H1 (cell line): Measurements from ENCODE around the gene NDNF. TPM values are rescaled to one million over a fixed set of nuclear protein-coding genes. Genes with fewer than 3 reads are reported as not detected.

Experiments used
- CTCF ChIA-PET: fragments of 300-600 bp; sonication (Branson Sonifier 250); formaldehyde crosslinking; loops from one replicate; lab custom pipeline; 2021; ENCODE audit not compliant: partially characterized antibody; lab: Charles Lee
- POLR2A ChIA-PET: fragments of 300-600 bp; sonication (Branson Sonifier 250); formaldehyde crosslinking; loops from one replicate; lab custom pipeline; 2021; ENCODE audit warnings: inconsistent platforms; ENCODE audit not compliant: partially characterized antibody; lab: Charles Lee
- DNase-seq, 2 experiments: peaks; one replicate each; pipeline versions ENCODE4 v3.0.0 to v3.0.0-alpha.2; 2010 to 2022; ENCODE audit warnings: low spot score in 2 of 2, low read depth in 1 of 2, mixed read lengths in 1 of 2
- FAIRE-seq: peaks from 2 replicates; lab custom pipeline; 2011; peaks lifted over from hg19 to GRCh38; lab: Jason Lieb, UNC
- H2AFZ ChIP-seq: 2 replicates; pipeline ENCODE4 v1.8.1; 2012; ENCODE audit warnings: low read length, inconsistent platforms
- H2AK5ac ChIP-seq: 2 replicates; pipeline ENCODE4 v1.6.1; 2013; ENCODE audit warnings: low read depth, low read length
- H2BK120ac ChIP-seq: replicated peaks from 2 replicates; pipeline ENCODE3; 2013; ENCODE audit warnings: low read depth, low read length, inconsistent platforms
- H2BK12ac ChIP-seq: 2 replicates; pipeline ENCODE4 v1.6.1; 2013; ENCODE audit warnings: low read depth, low read length
- H2BK15ac ChIP-seq: 2 replicates; pipeline ENCODE4 v1.6.1; 2013; ENCODE audit warnings: low read length
- H2BK20ac ChIP-seq: 2 replicates; pipeline ENCODE4 v1.6.1; 2013; ENCODE audit warnings: low read length
- H2BK5ac ChIP-seq: 2 replicates; pipeline ENCODE4 v1.6.1; 2013; ENCODE audit warnings: low read depth, low read length
- H3K14ac ChIP-seq: 2 replicates; pipeline ENCODE4 v1.6.1; 2013; ENCODE audit warnings: inconsistent platforms; ENCODE audit not compliant: insufficient read length
- H3K18ac ChIP-seq: 2 replicates; pipeline ENCODE4 v1.6.1; 2013; ENCODE audit warnings: low read length; ENCODE audit errors: extremely low read depth
- H3K23ac ChIP-seq: 2 replicates; pipeline ENCODE4 v1.6.1; 2013; ENCODE audit warnings: inconsistent platforms; ENCODE audit not compliant: insufficient read length
- H3K23me2 ChIP-seq: 2 replicates; pipeline ENCODE4 v1.6.1; 2013; ENCODE audit warnings: low read depth, low read length
- H3K27ac ChIP-seq: 2 replicates; pipeline ENCODE4 v1.6.1; 2011; ENCODE audit warnings: low read depth, low read length, inconsistent platforms
- H3K27me3 ChIP-seq, 4 experiments: replicated peaks in 1 of 4; 1 replicate in 1 of 4; 2 replicates in 3 of 4; pipeline versions ENCODE4 v1.6.1 to v1.8.1; 2011 to 2013; ENCODE audit warnings: low read length in 3 of 4, mild to moderate bottlenecking in 3 of 4, inconsistent platforms in 2 of 4, mixed read lengths in 2 of 4, moderate library complexity in 1 of 4; ENCODE audit not compliant: control insufficient read depth in 3 of 4, insufficient read depth in 3 of 4; ENCODE audit errors: extremely low read depth in 1 of 4
- H3K36me3 ChIP-seq, 4 experiments: 2 replicates each; pipeline versions ENCODE4 v1.6.1 to v1.8.1; 2011 to 2013; ENCODE audit warnings: mild to moderate bottlenecking in 4 of 4, low read length in 3 of 4, moderate library complexity in 2 of 4, control low read depth in 1 of 4, inconsistent platforms in 1 of 4; ENCODE audit not compliant: insufficient read depth in 4 of 4, control insufficient read depth in 2 of 4
- H3K4ac ChIP-seq: replicated peaks from 2 replicates; pipeline ENCODE3; 2013; ENCODE audit warnings: low read length, low read depth, mixed read lengths, inconsistent platforms; ENCODE audit not compliant: insufficient read length
- H3K4me1 ChIP-seq, 4 experiments: replicated peaks in 1 of 4; 1 replicate in 1 of 4; 2 replicates in 3 of 4; pipeline versions ENCODE4 v1.6.1 to v1.8.1; 2011 to 2013; ENCODE audit warnings: low read length in 3 of 4, inconsistent platforms in 2 of 4, mixed read lengths in 1 of 4; ENCODE audit not compliant: insufficient read depth in 4 of 4, control insufficient read depth in 3 of 4
- H3K4me2 ChIP-seq, 2 experiments: 2 replicates each; pipeline versions ENCODE4 v1.6.1 to v1.8.1; 2011 to 2013; ENCODE audit warnings: low read depth in 2 of 2, low read length in 2 of 2, control low read depth in 1 of 2, inconsistent platforms in 1 of 2, mild to moderate bottlenecking in 1 of 2; ENCODE audit not compliant: insufficient read depth in 1 of 2
- H3K4me3 ChIP-seq, 4 experiments: fragments of 200-600, 300-600 bp in 1 of 4; sonication (generic), shearing (Covaris generic), sonication (Bioruptor Twin) in 1 of 4; 2 replicates each; pipeline versions ENCODE4 v1.5.1 to v1.8.1; 2011 to 2016; ENCODE audit warnings: low read length in 4 of 4, low read depth in 3 of 4, control low read depth in 2 of 4, inconsistent platforms in 2 of 4, mild to moderate bottlenecking in 2 of 4, mixed read lengths in 1 of 4, moderate library complexity in 1 of 4; ENCODE audit not compliant: insufficient read depth in 2 of 4; ENCODE audit errors: extremely low read depth in 1 of 4
- H3K56ac ChIP-seq: replicated peaks from 2 replicates; pipeline ENCODE3; 2013; ENCODE audit warnings: low read depth, mild to moderate bottlenecking, mixed read lengths, low read length, inconsistent platforms; ENCODE audit not compliant: insufficient read length
- H3K79me1 ChIP-seq: 2 replicates; pipeline ENCODE4 v1.6.1; 2013; ENCODE audit warnings: low read depth, low read length, control low read depth
- H3K79me2 ChIP-seq, 2 experiments: 2 replicates each; pipeline versions ENCODE4 v1.6.1 to v1.8.1; 2012 to 2013; ENCODE audit warnings: low read length in 2 of 2, mild to moderate bottlenecking in 2 of 2, inconsistent platforms in 1 of 2; ENCODE audit not compliant: insufficient read depth in 2 of 2, control insufficient read depth in 1 of 2
- H3K9ac ChIP-seq, 4 experiments: replicated peaks in 1 of 4; 1 replicate in 1 of 4; 2 replicates in 3 of 4; pipeline versions ENCODE4 v1.6.1 to v1.8.1; 2011 to 2013; ENCODE audit warnings: low read depth in 3 of 4, low read length in 3 of 4, control low read depth in 2 of 4, mild to moderate bottlenecking in 2 of 4, moderate library complexity in 2 of 4, inconsistent platforms in 1 of 4; ENCODE audit errors: extremely low read depth in 1 of 4
- H3K9me3 ChIP-seq, 2 experiments: 2 replicates each; pipeline versions ENCODE4 v1.6.1 to v1.8.1; 2012 to 2013; ENCODE audit warnings: mild to moderate bottlenecking in 2 of 2, moderate library complexity in 2 of 2, control low read depth in 1 of 2, inconsistent platforms in 1 of 2, low read depth in 1 of 2, low read length in 1 of 2, mixed read lengths in 1 of 2; ENCODE audit not compliant: insufficient read depth in 2 of 2
- H4K20me1 ChIP-seq, 2 experiments: replicated peaks in 1 of 2; 2 replicates each; pipeline versions ENCODE3 to v1.8.1; 2011 to 2013; ENCODE audit warnings: inconsistent platforms in 2 of 2, low read length in 2 of 2, mild to moderate bottlenecking in 1 of 2; ENCODE audit not compliant: insufficient read depth in 2 of 2, control insufficient read depth in 1 of 2
- H4K5ac ChIP-seq: 2 replicates; pipeline ENCODE4 v1.6.1; 2013; ENCODE audit warnings: low read length, low read depth, mixed read lengths, inconsistent platforms; ENCODE audit not compliant: insufficient read length
- H4K8ac ChIP-seq: 2 replicates; pipeline ENCODE4 v1.8.0; 2013; ENCODE audit warnings: mild to moderate bottlenecking, moderate library complexity, low read length, inconsistent platforms; ENCODE audit not compliant: insufficient read depth; ENCODE audit errors: extremely low read depth
- H4K91ac ChIP-seq: replicated peaks from 2 replicates; pipeline ENCODE3; 2013; ENCODE audit warnings: low read length, mixed read lengths, inconsistent platforms; ENCODE audit not compliant: insufficient read length
- CHD1 ChIP-seq: IDR thresholded peaks from 2 replicates; pipeline ENCODE4 v1.6.1; 2012; ENCODE audit warnings: low read depth, low read length, improper control_type of control experiment
- RAD21 ChIP-seq, 2 experiments: IDR thresholded peaks in 1 of 2; conservative IDR thresholded peaks in 1 of 2; 2 replicates each; pipeline ENCODE4 v1.6.1; 2011; ENCODE audit warnings: low read depth in 2 of 2, low read length in 2 of 2, improper control_type of control experiment in 1 of 2, inconsistent platforms in 1 of 2, mild to moderate bottlenecking in 1 of 2, moderate library complexity in 1 of 2
- TEAD4 ChIP-seq: IDR thresholded peaks from 2 replicates; pipeline ENCODE4 v1.6.1; 2012; ENCODE audit warnings: low read depth, low read length, inconsistent platforms, mixed read lengths
- WGBS, 2 experiments: shearing (Covaris generic) in 1 of 2; methylation state at CpG; one replicate each; pipeline versions ENCODE4 v1.1.6 to v1.1.7; 2013 to 2015; ENCODE audit warnings: low lambda C conversion rate in 2 of 2, mixed read lengths in 2 of 2, inconsistent platforms in 1 of 2, low coverage in 1 of 2, missing lambda C conversion rate in 1 of 2; ENCODE audit not compliant: insufficient replicate concordance in 2 of 2, insufficient coverage in 1 of 2, insufficient read length in 1 of 2; ENCODE audit errors: extremely low coverage in 1 of 2, missing lambda C conversion rate in 1 of 2; 5-methylcytosine and 5-hydroxymethylcytosine counted together
- polyA plus RNA-seq, 7 experiments: library from polyadenylated mRNA; depleted of rRNA in 3 of 7; stranded (reverse) in 5 of 7; unstranded in 2 of 7; fragments of >200 nt in 5 of 7; fragments of 200-250 nt in 2 of 7; gene quantifications; 1 replicate in 5 of 7; 2 replicates in 1 of 7; 4 replicates in 1 of 7; pipeline versions ENCODE4 v1.2.1 to v1.2.3, GENCODE V29; 2011 to 2013; ENCODE audit warnings: missing spikeins in 2 of 7, mixed read lengths in 2 of 7
- total RNA-seq: library from RNA; stranded (reverse); fragmentation: NEBNext Ultra II Directional; extraction: Animal tissue kit (Norgen Biotek cat#: 25700); gene quantifications from 2 replicates; pipeline ENCODE4 v1.2.1, GENCODE V29; 2021

NDNF gene
- total and polyA plus RNA-seq, 2 of the 8 experiments (the other 6 are each of a cell fraction or from before 2014, with no cell fraction given), result 0.70 to 1.6 TPM

DNA sequence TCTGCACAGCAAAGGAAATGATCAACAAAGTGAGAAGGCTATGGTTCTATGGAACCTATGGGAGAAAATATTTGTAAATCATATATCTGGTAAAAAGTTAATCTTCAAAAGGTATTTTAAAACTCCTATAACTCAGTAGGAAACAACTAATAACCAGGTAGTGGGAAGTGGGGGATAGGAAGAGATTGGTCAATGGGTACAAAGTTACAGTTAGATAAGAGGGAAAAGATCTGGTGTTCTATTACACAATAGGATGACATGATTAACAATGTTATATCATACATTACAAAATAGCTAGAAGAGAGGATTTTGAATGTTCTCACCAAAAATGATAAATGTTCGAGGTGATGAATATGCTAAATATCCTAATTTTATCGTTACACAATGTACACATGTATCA lies 46.3 kb downstream of the NDNF start:
- POLR2A ChIA-PET, result no interaction called here
- H3K79me1 ChIP-seq, result no peaks in the 10 kb centered on the region
- no peaks in the 10 kb centered on the region for H3K9me3 ChIP-seq
- FAIRE-seq, result no peak
- no peaks in the 10 kb centered on the region for H3K23me2 ChIP-seq
- no peak overlapping the region for H3K23ac ChIP-seq
- no peak overlapping the region for H2BK12ac ChIP-seq
- H2AK5ac ChIP-seq, result no peak overlapping the region
- TF ChIP-seq RAD21 (IDR thresholded peaks at IDR 0.05 in 1 of 2, conservative IDR thresholded peaks at IDR 0.05 in 1 of 2; ENCODE audit: low read depth in 2 of 2, low read length in 2 of 2) (no peak), TEAD4 (no peak), CHD1 (no peak)
- no peak overlapping the region for H3K27ac ChIP-seq
- H2BK20ac ChIP-seq, result no peak overlapping the region
- no peak overlapping the region for H4K8ac ChIP-seq
- H3K18ac ChIP-seq, result no peak overlapping the region
- no peak overlapping the region for H3K4ac ChIP-seq
- no peak overlapping the region for H4K91ac ChIP-seq
- H2BK120ac ChIP-seq, result no peak overlapping the region
- no peaks in the 10 kb centered on the region for H3K27me3 ChIP-seq
- no peak overlapping the region for H4K5ac ChIP-seq
- 87% methylated on average over 2 of the region's 2 CpGs; no CpG with 5 or more reads in 1 of the 2 experiments for WGBS, 2 experiments
- H3K56ac ChIP-seq, result no peak overlapping the region
- H3K4me2 ChIP-seq, result no peak overlapping the region
- H3K36me3 ChIP-seq, result no peaks in the 10 kb centered on the region
- DNase-seq, result no peak
- H4K20me1 ChIP-seq, result no peaks in the 10 kb centered on the region
- H2AFZ ChIP-seq, result no peak overlapping the region
- no peak overlapping the region for H3K14ac ChIP-seq
- no peak overlapping the region for H3K4me3 ChIP-seq
- H3K79me2 ChIP-seq, result no peaks in the 10 kb centered on the region
- H3K9ac ChIP-seq, result no peak overlapping the region
- H2BK15ac ChIP-seq, result no peak overlapping the region
- H3K4me1 ChIP-seq, result no peaks in the 10 kb centered on the region
- CTCF ChIA-PET, result no interaction called here
- no peak overlapping the region for H2BK5ac ChIP-seq
